Lower lobe of right lung (tissue), 2 donors: Measurements from ENCODE around the gene DUS1L. TPM values are rescaled to one million over a fixed set of nuclear protein-coding genes. Genes with fewer than 3 reads are reported as not detected.

Experiments
- ATAC-seq, 2 donors: fragments of 200-7000 bp; cut with Tn5 transposase; one replicate each; pipeline ENCODE4 v1.9.1; 2020 to 2022; ENCODE audit warnings: mild to moderate bottlenecking in 2 of 2, moderate library complexity in 2 of 2
- DNase-seq: peaks from one replicate; pipeline ENCODE4 v3.0.0-alpha.2; 2020
- H3K27ac ChIP-seq: fragments of 200-600 bp; one replicate; pipeline ENCODE4 v1.8.0; 2022
- H3K27me3 ChIP-seq: fragments of 200-600 bp; one replicate; pipeline ENCODE4 v1.8.0; 2022; ENCODE audit warnings: low read depth
- H3K36me3 ChIP-seq: fragments of 200-600 bp; one replicate; pipeline ENCODE4 v1.8.0; 2022; ENCODE audit warnings: mild to moderate bottlenecking
- H3K4me1 ChIP-seq: fragments of 200-600 bp; one replicate; pipeline ENCODE4 v1.8.0; 2022
- H3K4me3 ChIP-seq: fragments of 200-600 bp; one replicate; pipeline ENCODE4 v1.8.0; 2022; ENCODE audit warnings: mild to moderate bottlenecking
- H3K9me3 ChIP-seq: fragments of 200-600 bp; one replicate; pipeline ENCODE4 v1.8.0; 2022
- intact Hi-C: fragments of 100-400 bp; cut with DNase I; formaldehyde crosslinking; loops from one replicate; pipeline ENCODE4 v1.11.0; 2022
- total RNA-seq: library from RNA; stranded (reverse); fragmentation: NEBNext Ultra II Directional; extraction: Animal tissue kit (Norgen Biotek cat#: 25700); gene quantifications from one replicate; pipeline ENCODE4 v1.2.1, GENCODE V29; 2021
- TF ChIP-seq, protein P1 (sequence below): fragments of 200-600 bp; IDR thresholded peaks from one replicate; pipeline ENCODE4 v1.8.0; 2022; ENCODE audit warnings: antibody characterized with exemption, mild to moderate bottlenecking
- donor health status: DM: no; HTN: yes; CAD: no; lungs with severe emphysema.

DUS1L gene
- total RNA-seq, 1 donor from 2014 or later, result 85.1 TPM

DNA sequence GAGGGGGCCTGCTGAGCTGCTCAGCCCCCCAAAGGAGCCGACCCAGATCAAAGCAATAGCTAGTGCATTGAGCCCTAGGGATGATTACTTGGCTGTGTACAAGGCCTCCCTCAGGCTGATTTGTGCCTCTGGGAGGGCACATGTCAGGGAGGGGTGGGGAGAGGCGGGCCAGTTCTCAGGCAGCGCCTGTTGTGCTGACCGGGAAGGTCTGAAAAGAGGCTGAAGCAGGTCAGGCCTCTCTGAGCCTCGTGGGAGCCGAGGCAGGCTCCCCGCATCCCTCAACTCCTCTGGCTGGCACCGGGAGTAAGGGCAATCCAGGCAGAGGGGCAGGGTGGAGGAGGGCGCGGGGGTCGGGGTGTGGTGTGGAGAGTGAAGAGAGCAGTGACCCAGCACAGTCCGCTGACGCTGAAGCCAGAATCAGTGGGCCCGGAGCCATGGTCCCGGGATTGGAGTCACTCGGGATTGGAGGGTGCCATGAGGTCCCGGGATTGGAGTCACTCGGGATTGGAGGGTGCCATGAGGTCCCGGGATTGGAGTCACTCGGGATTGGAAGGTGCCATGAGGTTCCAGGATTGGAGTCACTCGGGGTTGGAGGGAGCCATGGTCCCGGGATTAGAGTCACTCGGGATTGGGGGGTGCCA lies 31.1 kb downstream of the DUS1L start:
- ATAC-seq (no peak), DNase-seq (no peak)
- H3K4me3 ChIP-seq, result no peak overlapping the region
- no peaks in the 10 kb centered on the region for H3K36me3 ChIP-seq
- H3K4me1 ChIP-seq, result peaks cover 45% of the 10 kb centered on the region
- TF ChIP-seq, protein P1, sequence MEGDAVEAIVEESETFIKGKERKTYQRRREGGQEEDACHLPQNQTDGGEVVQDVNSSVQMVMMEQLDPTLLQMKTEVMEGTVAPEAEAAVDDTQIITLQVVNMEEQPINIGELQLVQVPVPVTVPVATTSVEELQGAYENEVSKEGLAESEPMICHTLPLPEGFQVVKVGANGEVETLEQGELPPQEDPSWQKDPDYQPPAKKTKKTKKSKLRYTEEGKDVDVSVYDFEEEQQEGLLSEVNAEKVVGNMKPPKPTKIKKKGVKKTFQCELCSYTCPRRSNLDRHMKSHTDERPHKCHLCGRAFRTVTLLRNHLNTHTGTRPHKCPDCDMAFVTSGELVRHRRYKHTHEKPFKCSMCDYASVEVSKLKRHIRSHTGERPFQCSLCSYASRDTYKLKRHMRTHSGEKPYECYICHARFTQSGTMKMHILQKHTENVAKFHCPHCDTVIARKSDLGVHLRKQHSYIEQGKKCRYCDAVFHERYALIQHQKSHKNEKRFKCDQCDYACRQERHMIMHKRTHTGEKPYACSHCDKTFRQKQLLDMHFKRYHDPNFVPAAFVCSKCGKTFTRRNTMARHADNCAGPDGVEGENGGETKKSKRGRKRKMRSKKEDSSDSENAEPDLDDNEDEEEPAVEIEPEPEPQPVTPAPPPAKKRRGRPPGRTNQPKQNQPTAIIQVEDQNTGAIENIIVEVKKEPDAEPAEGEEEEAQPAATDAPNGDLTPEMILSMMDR, result no peak
- no peak overlapping the region for H3K27ac ChIP-seq
- no peaks in the 10 kb centered on the region for H3K9me3 ChIP-seq
- intact Hi-C loops, result no loop called here
- H3K27me3 ChIP-seq, result peaks cover 8% of the 10 kb centered on the region

DNA sequence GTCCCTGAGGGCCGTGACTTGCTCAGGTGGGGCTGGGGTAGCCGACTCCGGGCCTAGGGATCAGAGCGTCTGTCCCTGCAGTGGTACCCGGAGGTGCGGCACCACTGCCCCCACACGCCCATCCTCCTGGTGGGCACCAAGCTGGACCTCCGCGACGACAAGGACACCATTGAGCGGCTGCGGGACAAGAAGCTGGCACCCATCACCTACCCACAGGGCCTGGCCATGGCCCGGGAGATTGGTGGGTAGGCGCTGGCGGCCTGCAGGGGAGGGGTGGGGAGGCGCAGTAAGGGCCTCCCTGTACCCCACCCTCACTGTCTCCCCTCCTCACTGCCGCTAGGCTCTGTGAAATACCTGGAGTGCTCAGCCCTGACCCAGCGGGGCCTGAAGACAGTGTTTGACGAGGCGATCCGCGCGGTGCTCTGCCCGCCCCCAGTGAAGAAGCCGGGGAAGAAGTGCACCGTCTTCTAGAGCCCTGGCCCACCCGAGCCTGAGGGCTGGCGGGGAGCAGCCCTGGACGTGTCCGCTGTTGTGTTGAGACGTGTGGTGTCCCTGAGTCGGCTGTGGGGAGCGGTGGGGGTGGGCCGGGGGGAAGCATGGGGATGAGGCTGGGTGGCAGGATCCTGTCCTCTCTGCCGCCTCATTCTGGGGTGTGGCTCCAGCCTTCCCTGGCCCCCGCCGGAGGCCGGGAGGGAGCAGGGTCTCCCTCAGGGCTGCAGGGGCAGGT lies 32.1 kb downstream of the DUS1L start:
- Histone ChIP-seq H3K9me3 (no peaks in the 10 kb centered on the region), H3K27ac (no peak overlapping the region), H3K36me3 (no peaks in the 10 kb centered on the region), H3K4me3 (no peak overlapping the region), H3K4me1 (peaks cover 43% of the 10 kb centered on the region), H3K27me3 (peaks cover 8% of the 10 kb centered on the region)
- ATAC-seq (no peak), DNase-seq (no peak)
- intact Hi-C loops, result no loop called here
- TF ChIP-seq, protein P1, result no peak

DNA sequence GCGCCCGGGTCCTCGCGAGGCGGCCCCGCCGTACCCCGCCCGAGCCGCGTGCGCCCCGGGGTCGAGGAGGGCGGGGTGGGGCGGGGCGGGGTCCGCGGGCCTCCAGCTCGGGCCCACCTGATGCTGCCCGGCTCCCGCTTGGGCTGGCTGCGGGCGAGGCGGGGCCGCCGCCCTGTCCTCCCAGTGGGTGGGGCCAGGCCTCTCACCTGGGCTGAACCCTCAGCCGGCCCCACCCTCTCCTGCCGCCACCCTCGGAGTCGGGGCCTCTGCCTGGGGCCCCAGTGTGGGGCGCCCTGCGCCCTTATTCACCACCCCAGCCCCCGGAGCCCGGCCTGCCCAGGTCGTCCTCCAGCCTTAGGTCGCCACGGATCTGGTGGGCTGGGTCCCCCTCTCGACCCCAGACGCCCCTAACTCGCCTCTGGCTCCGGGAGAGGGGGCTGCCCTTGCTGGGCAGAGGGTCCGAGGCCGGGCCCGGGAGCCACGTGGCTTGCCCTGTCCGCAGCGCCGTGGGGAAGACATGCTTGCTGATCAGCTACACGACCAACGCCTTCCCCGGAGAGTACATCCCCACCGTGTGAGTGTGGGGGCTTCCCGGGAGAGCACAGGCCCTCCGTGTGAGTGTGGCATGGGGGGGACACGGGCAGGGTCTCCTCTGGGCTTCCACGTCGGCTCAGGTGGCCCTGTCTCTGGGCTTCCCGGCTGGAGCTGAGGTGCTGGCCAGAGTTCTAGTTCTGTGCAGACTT lies 33.5 kb downstream of the DUS1L start:
- peaks cover 8% of the 10 kb centered on the region for H3K27me3 ChIP-seq
- no peak overlapping the region for H3K27ac ChIP-seq
- peaks cover 34% of the 10 kb centered on the region for H3K4me1 ChIP-seq
- H3K4me3 ChIP-seq, result peak overlapping the region; percentile 40
- H3K36me3 ChIP-seq, result no peaks in the 10 kb centered on the region
- intact Hi-C loops, result no loop called here
- DNase-seq (no peak), ATAC-seq (peak; percentile 24 to 47)
- H3K9me3 ChIP-seq, result no peaks in the 10 kb centered on the region
- TF ChIP-seq, protein P1, result no peak

DNA sequence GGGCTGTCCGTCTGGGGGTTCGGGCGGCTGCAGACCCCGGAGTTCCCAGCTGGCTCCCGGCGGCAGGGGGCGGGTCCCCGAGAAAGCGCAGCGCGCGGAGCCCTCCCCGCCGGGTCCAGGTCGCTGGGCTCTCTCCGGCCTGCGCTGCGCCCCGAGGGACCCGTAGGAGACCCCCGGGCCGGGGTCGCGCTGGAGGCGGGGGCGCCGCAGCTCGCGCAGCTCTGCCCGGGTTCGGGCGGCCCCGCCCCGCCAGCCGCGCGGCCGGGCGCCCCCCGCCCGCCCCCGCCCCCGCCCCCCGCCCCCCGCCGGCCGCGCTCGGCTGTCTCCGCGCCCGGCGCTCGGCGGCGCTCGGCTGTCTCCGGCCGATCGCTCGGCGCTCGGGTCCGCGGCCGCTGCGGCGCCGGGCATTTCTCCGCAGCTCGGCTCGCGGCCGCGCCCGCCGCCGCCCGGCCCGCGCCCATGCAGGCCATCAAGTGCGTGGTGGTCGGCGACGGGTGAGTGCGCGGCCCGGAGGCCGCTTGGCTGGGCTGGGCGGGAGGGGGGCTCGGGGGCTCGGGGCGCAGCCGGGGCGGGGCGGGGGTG lies 34.2 kb downstream of the DUS1L start, which contains the start of gene RAC3:
Gene RAC3, plus strand, starts transcription at position 376 of the 582 bp plus-strand sequence. Its CDS starts 84 bp downstream, at position 460.
- intact Hi-C loops, result no loop called here
- Histone ChIP-seq H3K4me3 (peak within 1 kb of the TSS; percentile 62), H3K36me3 (no peaks in the 10 kb centered on the region), H3K27ac (peak within 1 kb of the TSS; percentile 37), H3K4me1 (peaks cover 29% of the 10 kb centered on the region), H3K9me3 (no peaks in the 10 kb centered on the region), H3K27me3 (peaks cover 8% of the 10 kb centered on the region)
- ATAC-seq (peak; percentile 0 to 9), DNase-seq (no peak)
- TF ChIP-seq, protein P1, result no peak
